AG08396 (cell line): Measurements from ENCODE around the gene SMG5.

Experiments used
- DNase-seq: peaks from one replicate; pipeline ENCODE4 v3.0.0; 2012; ENCODE audit warnings: low spot score, mixed read lengths

SMG5 gene

GRCh38 chr1:156279837-156280236 is 2.8 kb downstream of the SMG5 start:
- no peak for DNase-seq

GRCh38 chr1:156276966-156277381 is 5.7 kb downstream of the SMG5 start:
- DNase-seq = no peak

GRCh38 chr1:156276532-156276931 is 6.1 kb downstream of the SMG5 start:
- DNase-seq = no peak

- DNase-seq = no peak
Observed at GRCh38 chr1:156270314-156270713, 12.3 kb downstream of the SMG5 start.

- DNase-seq = no peak
Observed at GRCh38 chr1:156268336-156268735, 14.3 kb downstream of the SMG5 start.

- DNase-seq = no peak
Observed at GRCh38 chr1:156266051-156266450, 16.6 kb downstream of the SMG5 start.

GRCh38 chr1:156263288-156263655 is 19.4 kb downstream of the SMG5 start:
- no peak for DNase-seq

GRCh38 chr1:156262461-156263287 is 20.0 kb downstream of the SMG5 start:
- peak; percentile 81 for DNase-seq

- DNase-seq = no peak
Observed at GRCh38 chr1:156260896-156261295, 21.7 kb downstream of the SMG5 start.

- no peak for DNase-seq
Observed at GRCh38 chr1:156259805-156260204, 22.8 kb downstream of the SMG5 start.

- DNase-seq = no peak
Observed at GRCh38 chr1:156258859-156259258, 23.8 kb downstream of the SMG5 start.

- DNase-seq = no peak
Observed at GRCh38 chr1:156257711-156258110, 24.9 kb downstream of the SMG5 start.

- DNase-seq = no peak
Observed at GRCh38 chr1:156253634-156254033, 29.0 kb downstream of the SMG5 start.

GRCh38 chr1:156251527-156251926 is 31.1 kb downstream of the SMG5 start:
- DNase-seq = no peak

GRCh38 chr1:156249593-156249992 is 33.0 kb downstream of the SMG5 start:
- no peak for DNase-seq

GRCh38 chr1:156248323-156248683 is 34.3 kb downstream of the SMG5 start:
- DNase-seq = no peak

GRCh38 chr1:156247460-156248322 is 34.9 kb downstream of the SMG5 start, which contains the start of gene PAQR6:
Gene PAQR6 (minus strand): TSS chr1:156248056. CDS start chr1:156246731, 1,325 bp downstream.
- no peak for DNase-seq

- peak; percentile 25 for DNase-seq
Observed at GRCh38 chr1:156246781-156247459, 35.7 kb downstream of the SMG5 start.

- no peak for DNase-seq
Observed at GRCh38 chr1:156246241-156246780, 36.3 kb downstream of the SMG5 start.

GRCh38 chr1:156245451-156246232 is 37.0 kb downstream of the SMG5 start:
- DNase-seq = peak; percentile 57

- DNase-seq = no peak
Observed at GRCh38 chr1:156244712-156245111, 37.9 kb downstream of the SMG5 start.
